Body of pancreas (tissue), 4 donors: Measurements from ENCODE around the gene SMIM43. TPM values are rescaled to one million over a fixed set of nuclear protein-coding genes. Genes with fewer than 3 reads are reported as not detected.

Source experiments
- ATAC-seq: fragments of 150-250 bp; one replicate; pipeline ENCODE4 v1.9.1; 2016
- DNase-seq, 4 donors: peaks; one replicate each; pipeline ENCODE4 v3.0.0-alpha.2; 2019
- H3K27ac ChIP-seq, 4 donors: fragments of 200-600 bp; sonication (generic); 1 replicate in 3 of 4; 2 replicates in 1 of 4; pipeline versions ENCODE4 v1.5.1 to v1.6.1; 2016 to 2019; ENCODE audit warnings: mild to moderate bottlenecking in 1 of 4, mixed read lengths in 1 of 4, moderate library complexity in 1 of 4
- H3K27me3 ChIP-seq, 2 donors: fragments of 200-600 bp; sonication (generic); one replicate each; pipeline ENCODE4 v1.6.0; 2016; ENCODE audit warnings: mild to moderate bottlenecking in 1 of 2
- H3K36me3 ChIP-seq, 2 donors: fragments of 200-600 bp; sonication (generic); replicated peaks in 1 of 2; 2 replicates each; pipeline ENCODE4 v1.5.1; 2016; ENCODE audit warnings: low read depth in 2 of 2; ENCODE audit not compliant: insufficient read depth in 1 of 2
- H3K4me1 ChIP-seq: fragments of 200-600 bp; sonication (generic); one replicate; pipeline ENCODE4 v1.6.0; 2016
- H3K4me3 ChIP-seq, 2 donors: fragments of 200-600 bp; sonication (generic); 1 replicate in 1 of 2; 2 replicates in 1 of 2; pipeline ENCODE4 v1.5.1; 2016 to 2019
- H3K9me3 ChIP-seq, 3 donors: fragments of 200-600 bp; sonication (generic); 1 replicate in 2 of 3; 2 replicates in 1 of 3; pipeline ENCODE4 v1.5.1; 2016
- POLR2A ChIP-seq, 3 donors: fragments of 450-650 bp; IDR thresholded peaks; one replicate each; pipeline ENCODE4 v1.6.1; 2016; ENCODE audit warnings: antibody characterized with exemption in 3 of 3, mild to moderate bottlenecking in 2 of 3
- WGBS, 2 donors: methylation state at CpG; one replicate each; pipeline ENCODE4 v1.1.5; 2017; 5-methylcytosine and 5-hydroxymethylcytosine counted together
- intact Hi-C: fragments of 100-400 bp; cut with DNase I; formaldehyde crosslinking; loops from one replicate; pipeline ENCODE4 v1.15.1; 2023
- total RNA-seq, 2 donors: library from RNA; depleted of rRNA; stranded (reverse); fragments of >200 nt; gene quantifications; one replicate each; pipeline ENCODE4 v1.1.0, GENCODE V29; 2016
- TF ChIP-seq, protein P1 (sequence below), 7 experiments: fragments of 450-650 bp in 4 of 7; fragments of 200-600 bp in 3 of 7; sonication (generic) in 3 of 7; IDR thresholded peaks; one replicate each; pipeline ENCODE4 v1.5.1; 2016 to 2019; ENCODE audit warnings: antibody characterized with exemption in 7 of 7

The SMIM43 gene
- total RNA-seq, 2 donors from 2014 or later = not detected

DNA sequence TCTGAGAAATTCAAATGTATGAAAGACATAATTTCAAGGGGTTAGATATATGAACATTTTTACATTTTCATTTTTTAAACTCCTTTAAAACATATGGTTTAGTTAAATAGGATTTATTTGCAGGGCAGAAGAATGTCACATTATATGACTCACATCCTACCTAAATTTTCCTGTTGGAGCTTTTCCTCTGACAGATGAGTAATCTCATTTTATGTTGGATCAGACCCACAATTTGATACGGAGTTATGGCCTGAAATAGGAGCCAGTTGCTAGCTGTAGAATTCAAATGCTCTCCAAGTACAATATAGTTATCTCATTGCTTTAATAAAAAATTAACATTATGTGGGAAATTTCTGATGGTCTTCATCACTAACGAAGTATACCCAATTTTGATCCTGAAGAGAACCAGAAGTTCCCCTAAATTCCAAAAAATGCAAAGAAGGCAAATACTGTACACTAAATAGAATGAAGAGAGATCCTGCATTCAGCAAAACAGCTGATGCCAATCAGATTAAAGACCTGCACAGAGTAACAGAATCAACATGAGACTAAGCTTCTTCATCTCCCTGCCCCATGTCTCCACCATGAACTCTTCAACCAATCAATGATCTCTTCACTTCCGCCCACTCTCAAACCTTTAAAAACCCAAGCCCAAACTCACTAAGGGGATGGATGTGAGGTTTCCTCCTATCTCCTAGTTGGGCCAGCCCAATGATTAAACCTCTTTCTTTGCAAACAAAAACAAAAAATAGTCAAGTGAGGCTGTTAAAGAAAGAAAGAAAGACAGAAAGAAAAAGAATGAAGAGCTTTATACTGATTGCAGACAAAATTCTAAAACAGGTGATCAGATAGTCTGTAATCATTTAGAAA, 25.2 kb upstream of the SMIM43 start:
- Histone ChIP-seq H3K9me3 (no peaks in the 10 kb centered on the region), H3K27ac (no peak overlapping the region), H3K4me3 (no peak overlapping the region), H3K36me3 (no peaks in the 10 kb centered on the region), H3K27me3 (no peaks in the 10 kb centered on the region), H3K4me1 (no peaks in the 10 kb centered on the region)
- no peak for ATAC-seq
- no peak for DNase-seq
- WGBS, 2 donors = 54 to 61% methylated on average over 3 of the region's 3 CpGs
- intact Hi-C loops = no loop called here
- no peak for TF ChIP-seq POLR2A (IDR thresholded peaks at IDR 0.05)
- TF ChIP-seq, protein P1, sequence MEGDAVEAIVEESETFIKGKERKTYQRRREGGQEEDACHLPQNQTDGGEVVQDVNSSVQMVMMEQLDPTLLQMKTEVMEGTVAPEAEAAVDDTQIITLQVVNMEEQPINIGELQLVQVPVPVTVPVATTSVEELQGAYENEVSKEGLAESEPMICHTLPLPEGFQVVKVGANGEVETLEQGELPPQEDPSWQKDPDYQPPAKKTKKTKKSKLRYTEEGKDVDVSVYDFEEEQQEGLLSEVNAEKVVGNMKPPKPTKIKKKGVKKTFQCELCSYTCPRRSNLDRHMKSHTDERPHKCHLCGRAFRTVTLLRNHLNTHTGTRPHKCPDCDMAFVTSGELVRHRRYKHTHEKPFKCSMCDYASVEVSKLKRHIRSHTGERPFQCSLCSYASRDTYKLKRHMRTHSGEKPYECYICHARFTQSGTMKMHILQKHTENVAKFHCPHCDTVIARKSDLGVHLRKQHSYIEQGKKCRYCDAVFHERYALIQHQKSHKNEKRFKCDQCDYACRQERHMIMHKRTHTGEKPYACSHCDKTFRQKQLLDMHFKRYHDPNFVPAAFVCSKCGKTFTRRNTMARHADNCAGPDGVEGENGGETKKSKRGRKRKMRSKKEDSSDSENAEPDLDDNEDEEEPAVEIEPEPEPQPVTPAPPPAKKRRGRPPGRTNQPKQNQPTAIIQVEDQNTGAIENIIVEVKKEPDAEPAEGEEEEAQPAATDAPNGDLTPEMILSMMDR (IDR thresholded peaks at IDR 0.05) = no peak

DNA sequence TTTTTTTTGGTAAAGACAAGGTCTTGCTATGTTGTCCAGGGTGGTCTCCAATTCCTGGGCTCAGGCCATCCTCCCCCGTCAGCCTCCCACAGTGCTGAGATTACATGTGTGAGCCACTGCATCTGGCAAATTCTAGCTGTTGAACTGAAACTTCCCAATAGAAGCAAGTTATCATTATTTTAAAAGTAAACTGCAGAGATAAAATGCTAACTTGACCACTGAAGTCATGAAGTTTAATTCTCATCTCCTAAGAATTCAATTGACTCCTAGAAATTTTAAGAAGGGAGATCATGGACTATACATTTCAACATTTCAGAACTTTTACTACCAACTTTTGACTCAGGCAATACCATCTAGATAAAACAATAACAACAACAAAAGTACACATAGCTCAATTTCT, 24.5 kb upstream of the SMIM43 start:
- TF ChIP-seq, protein P1 (IDR thresholded peaks at IDR 0.05) = no peak
- no peak for TF ChIP-seq POLR2A (IDR thresholded peaks at IDR 0.05)
- no peak for DNase-seq
- Histone ChIP-seq H3K27me3 (no peaks in the 10 kb centered on the region), H3K36me3 (no peaks in the 10 kb centered on the region), H3K9me3 (no peaks in the 10 kb centered on the region), H3K4me3 (no peak overlapping the region), H3K27ac (no peak overlapping the region), H3K4me1 (no peaks in the 10 kb centered on the region)
- ATAC-seq = no peak
- intact Hi-C loops = no loop called here
- WGBS, 2 donors = 60 to 87% methylated on average over 1 of the region's 1 CpG

DNA sequence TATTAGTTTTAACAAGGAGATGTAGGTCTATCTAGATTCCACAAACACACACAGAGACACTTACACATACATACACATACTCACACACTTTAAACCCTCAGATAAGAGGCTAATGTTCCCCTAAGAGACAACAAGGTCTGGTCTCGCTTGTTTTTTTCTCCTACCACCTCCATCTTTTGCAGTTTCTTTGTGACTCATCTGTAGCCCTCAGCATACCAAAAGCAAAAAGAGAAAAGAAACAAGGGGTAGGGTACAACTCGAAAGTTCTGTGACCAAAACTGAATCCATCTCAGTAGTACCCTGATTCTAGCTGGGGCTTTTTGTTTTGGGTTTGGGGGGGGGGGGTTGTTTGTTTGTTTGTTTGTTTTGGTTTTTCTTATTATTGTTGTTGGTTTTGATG, 23.9 kb upstream of the SMIM43 start:
- DNase-seq = no peak
- no peak for ATAC-seq
- H3K4me1 ChIP-seq = no peaks in the 10 kb centered on the region
- TF ChIP-seq POLR2A (IDR thresholded peaks at IDR 0.05) = no peak
- TF ChIP-seq, protein P1 (IDR thresholded peaks at IDR 0.05) = no peak
- 56 to 70% methylated on average over 2 of the region's 2 CpGs for whole genome bisulfite sequencing, 2 donors
- H3K27ac ChIP-seq = no peak overlapping the region
- no peaks in the 10 kb centered on the region for H3K36me3 ChIP-seq
- no peaks in the 10 kb centered on the region for H3K27me3 ChIP-seq
- intact Hi-C loops = no loop called here
- H3K9me3 ChIP-seq = no peaks in the 10 kb centered on the region
- no peak overlapping the region for H3K4me3 ChIP-seq

DNA sequence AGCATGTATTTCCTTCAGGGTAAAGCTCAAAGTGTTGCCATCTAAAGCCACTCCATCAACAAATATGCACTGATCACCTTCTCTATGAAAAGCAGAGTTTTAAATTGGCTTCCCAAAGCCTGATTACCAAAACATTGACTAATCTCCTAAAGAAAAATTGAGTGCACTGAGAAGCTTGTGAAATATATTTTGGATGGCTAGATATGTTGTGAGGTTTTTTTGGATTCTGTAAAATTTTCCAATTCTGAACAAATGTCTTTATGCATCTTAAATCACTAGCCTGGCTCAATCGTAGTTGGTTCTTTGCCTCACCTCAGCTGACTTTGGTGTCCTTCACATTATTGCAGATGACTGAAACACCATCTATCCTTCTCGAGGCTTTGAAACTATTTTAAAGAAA, 21.3 kb upstream of the SMIM43 start:
- DNase-seq (no peak), ATAC-seq (no peak)
- TF ChIP-seq, protein P1 (IDR thresholded peaks at IDR 0.05) = no peak
- TF ChIP-seq POLR2A (IDR thresholded peaks at IDR 0.05) = no peak
- intact Hi-C loops = no loop called here
- no peaks in the 10 kb centered on the region for H3K27me3 ChIP-seq
- no peaks in the 10 kb centered on the region for H3K4me1 ChIP-seq
- H3K36me3 ChIP-seq = no peaks in the 10 kb centered on the region
- 32 to 48% methylated on average over 2 of the region's 2 CpGs for WGBS, 2 donors
- H3K9me3 ChIP-seq = no peaks in the 10 kb centered on the region
- no peak overlapping the region for H3K4me3 ChIP-seq
- H3K27ac ChIP-seq = no peak overlapping the region

DNA sequence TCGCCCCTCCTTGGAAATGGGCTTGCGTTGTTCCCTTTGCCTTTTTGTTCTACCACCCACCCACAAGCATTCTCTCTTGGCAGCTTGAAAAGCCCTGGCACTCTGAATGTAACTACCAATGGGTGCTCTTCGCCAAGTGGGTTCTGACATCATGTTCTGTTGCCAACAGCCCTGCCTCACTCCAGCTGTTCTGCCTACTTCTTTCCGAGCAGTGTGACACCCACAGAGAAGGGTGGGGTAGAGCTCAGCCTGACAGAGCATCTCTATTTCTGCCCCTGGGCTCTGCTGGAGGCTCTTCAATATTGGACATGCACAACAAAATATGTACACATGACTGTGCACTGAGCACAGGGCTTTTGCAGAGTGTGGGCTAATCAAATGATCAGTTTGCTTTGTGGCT, 20.5 kb upstream of the SMIM43 start:
- Histone ChIP-seq H3K4me1 (no peaks in the 10 kb centered on the region), H3K9me3 (no peaks in the 10 kb centered on the region), H3K36me3 (no peaks in the 10 kb centered on the region), H3K4me3 (no peak overlapping the region), H3K27ac (no peak overlapping the region), H3K27me3 (no peaks in the 10 kb centered on the region)
- TF ChIP-seq, protein P1 (IDR thresholded peaks at IDR 0.05) = no peak
- no peak for TF ChIP-seq POLR2A (IDR thresholded peaks at IDR 0.05)
- ATAC-seq (no peak), DNase-seq (no peak)
- 61 to 62% methylated on average over 4 of the region's 4 CpGs for whole genome bisulfite sequencing, 2 donors
- intact Hi-C loops = no loop called here
